ENCODE results near the gene STEAP4. TPM values are rescaled to one million over a fixed set of nuclear protein-coding genes. Genes with fewer than 3 reads are reported as not detected.

The STEAP4 gene
- not detected for total RNA-seq
- not detected for polyA plus RNA-seq

DNA sequence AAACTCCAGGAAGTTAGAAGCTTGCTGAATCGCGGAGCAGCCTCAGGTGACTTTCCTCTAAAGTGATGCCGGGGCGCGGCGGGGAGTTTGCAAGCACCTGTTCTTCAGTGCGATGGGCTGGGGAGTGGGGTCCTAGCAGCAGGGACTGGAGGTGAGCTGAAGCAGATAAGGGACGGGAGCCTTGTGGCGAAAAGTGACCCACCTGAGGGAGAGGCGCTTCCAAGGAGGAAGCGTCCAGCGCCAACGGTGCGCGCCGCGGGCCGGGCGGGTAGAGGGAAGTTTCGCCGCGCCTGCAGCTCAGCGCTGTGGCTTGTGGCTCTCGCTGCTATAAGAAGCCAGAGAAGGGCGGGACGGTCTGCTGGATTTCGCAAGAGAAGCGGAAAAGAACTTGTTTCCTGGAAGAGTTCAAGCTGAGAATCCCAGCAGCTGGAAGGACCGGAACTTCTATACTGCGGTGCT lies at the start of gene STEAP4:
STEAP4 (minus strand) TSS at position 305 of the 459 bp plus-strand sequence. CDS start 22,625 bp downstream, outside the sequence.
- ATAC-seq (ENCODE audit: low read depth in 2 of 2) (no peak), DNase-seq (peak in 1 of 3 donors; percentile 7)
- Histone ChIP-seq H3K9me3 (ENCODE audit: control insufficient read depth in 2 of 2, low read length in 2 of 2) (no peaks in the 10 kb centered on the region), H3K4me3 (ENCODE audit: low read depth, low read length) (no peak within 1 kb of the TSS), H3K27ac (ENCODE audit: insufficient read depth, low read length, poor library complexity, severe bottlenecking) (no peak within 1 kb of the TSS), H3K36me3 (ENCODE audit: control insufficient read depth, insufficient read depth, low read length) (no peaks in the 10 kb centered on the region), H3K27me3 (ENCODE audit: control insufficient read depth, insufficient read depth, low read length) (peaks cover 2% of the 10 kb centered on the region), H3K4me1 (ENCODE audit: control insufficient read depth, insufficient read depth, low read length, poor library complexity, severe bottlenecking) (no peaks in the 10 kb centered on the region)
- Mint-ChIP-seq H3K4me1 (peaks cover 0 to 4% (median 0%) of the 10 kb centered on the region in 4 donors), H3K27ac (no peak within 1 kb of the TSS), H3K27me3 (peaks cover 17% of the 10 kb centered on the region), H3K9me3 (peaks cover 0 to 3% (median 0%) of the 10 kb centered on the region in 7 donors), H3K36me3 (no peaks in the 10 kb centered on the region), H3K4me3 (no peak within 1 kb of the TSS)

DNA sequence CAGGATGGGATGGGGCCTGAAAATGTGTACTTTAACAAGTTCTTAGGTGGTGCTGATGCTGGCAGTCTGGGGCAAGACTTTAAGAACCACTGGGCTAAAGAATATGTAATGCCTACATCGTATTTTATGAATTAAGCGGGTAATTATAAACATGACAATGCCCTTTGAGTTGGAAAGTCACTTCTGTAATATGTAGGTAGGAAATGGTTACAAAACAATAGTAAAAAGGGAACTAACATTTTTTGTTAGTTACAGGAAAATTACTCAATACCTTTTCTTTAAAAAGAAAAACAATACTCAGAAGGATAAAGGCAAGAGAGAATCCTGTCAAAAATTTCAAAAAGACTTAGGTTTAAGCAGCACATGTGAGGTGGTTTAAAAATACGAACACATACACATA lies 48.3 kb upstream of the STEAP4 start:
- Mint-ChIP-seq H3K27me3 (peaks cover 4% of the 10 kb centered on the region), H3K4me1 (peaks cover 0 to 2% (median 0%) of the 10 kb centered on the region in 4 donors), H3K27ac (no peak overlapping the region), H3K4me3 (no peak overlapping the region), H3K36me3 (no peaks in the 10 kb centered on the region), H3K9me3 (no peaks in the 10 kb centered on the region)
- Histone ChIP-seq H3K4me1 (ENCODE audit: control insufficient read depth, insufficient read depth, low read length, poor library complexity, severe bottlenecking) (no peaks in the 10 kb centered on the region), H3K36me3 (ENCODE audit: control insufficient read depth, insufficient read depth, low read length) (no peaks in the 10 kb centered on the region), H3K27me3 (ENCODE audit: control insufficient read depth, insufficient read depth, low read length) (peaks cover 2% of the 10 kb centered on the region), H3K27ac (ENCODE audit: insufficient read depth, low read length, poor library complexity, severe bottlenecking) (no peak overlapping the region), H3K9me3 (ENCODE audit: control insufficient read depth in 2 of 2, low read length in 2 of 2) (no peaks in the 10 kb centered on the region), H3K4me3 (ENCODE audit: low read depth, low read length) (no peak overlapping the region)
- no peak for DNase-seq
- ATAC-seq (ENCODE audit: low read depth in 2 of 2), result no peak

DNA sequence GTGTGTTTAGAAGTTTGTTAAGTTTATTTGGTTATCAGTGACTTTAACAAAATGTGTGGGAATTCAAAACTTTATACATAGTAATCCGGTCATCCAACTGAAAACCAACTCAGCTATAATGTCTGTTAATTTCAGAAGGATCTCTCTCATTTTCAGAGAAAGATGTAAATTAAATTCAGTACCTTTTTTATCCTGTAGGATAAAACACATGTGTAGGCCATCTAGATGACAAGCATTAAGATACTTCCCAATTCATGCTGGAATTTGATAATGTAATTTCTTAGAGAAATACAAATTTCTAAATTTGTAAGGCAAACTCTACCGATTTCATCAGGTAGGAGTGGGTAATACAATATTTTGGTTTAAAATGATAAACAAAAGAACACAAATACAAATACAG lies 43.4 kb upstream of the STEAP4 start:
- ATAC-seq (ENCODE audit: low read depth in 2 of 2) (no peak), DNase-seq (no peak)
- no peak overlapping the region for H3K4me3 Mint-ChIP-seq
- no peaks in the 10 kb centered on the region for H3K36me3 Mint-ChIP-seq
- no peaks in the 10 kb centered on the region for H3K9me3 Mint-ChIP-seq
- H3K27me3 ChIP-seq (ENCODE audit: control insufficient read depth, insufficient read depth, low read length), result no peaks in the 10 kb centered on the region
- H3K36me3 ChIP-seq (ENCODE audit: control insufficient read depth, insufficient read depth, low read length), result no peaks in the 10 kb centered on the region
- no peak overlapping the region for H3K4me3 ChIP-seq (ENCODE audit: low read depth, low read length)
- no peaks in the 10 kb centered on the region for H3K4me1 Mint-ChIP-seq
- H3K9me3 ChIP-seq (ENCODE audit: control insufficient read depth in 2 of 2, low read length in 2 of 2), result no peaks in the 10 kb centered on the region
- H3K27ac ChIP-seq (ENCODE audit: insufficient read depth, low read length, poor library complexity, severe bottlenecking), result no peak overlapping the region
- H3K4me1 ChIP-seq (ENCODE audit: control insufficient read depth, insufficient read depth, low read length, poor library complexity, severe bottlenecking), result no peaks in the 10 kb centered on the region
- H3K27me3 Mint-ChIP-seq, result no peaks in the 10 kb centered on the region
- no peak overlapping the region for H3K27ac Mint-ChIP-seq

DNA sequence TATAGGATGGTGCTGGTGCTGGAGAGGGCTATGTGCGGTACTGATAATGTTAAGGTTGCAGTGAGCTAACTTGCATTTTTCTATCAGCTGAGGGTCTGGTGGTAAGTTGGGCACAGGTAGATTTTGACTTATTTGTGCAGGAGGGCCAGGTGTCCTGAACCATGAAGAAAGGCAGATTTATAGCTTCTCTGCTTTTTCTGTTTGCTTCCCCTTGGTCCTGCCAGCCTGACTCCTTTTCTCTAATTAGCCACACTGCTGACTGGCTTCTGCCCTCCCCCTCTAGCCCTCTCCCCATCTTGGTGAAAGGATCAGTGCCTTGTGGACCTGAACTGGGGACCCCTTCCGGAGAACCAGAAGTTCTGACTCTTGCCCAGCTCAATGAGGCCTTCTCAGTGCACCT lies 40.8 kb upstream of the STEAP4 start:
- H3K4me3 Mint-ChIP-seq, result no peak overlapping the region
- DNase-seq (no peak), ATAC-seq (ENCODE audit: low read depth in 2 of 2) (no peak)
- no peaks in the 10 kb centered on the region for H3K4me1 Mint-ChIP-seq
- no peaks in the 10 kb centered on the region for H3K27me3 Mint-ChIP-seq
- H3K36me3 ChIP-seq (ENCODE audit: control insufficient read depth, insufficient read depth, low read length), result no peaks in the 10 kb centered on the region
- H3K27ac Mint-ChIP-seq, result no peak overlapping the region
- H3K9me3 ChIP-seq (ENCODE audit: control insufficient read depth in 2 of 2, low read length in 2 of 2), result no peaks in the 10 kb centered on the region
- no peak overlapping the region for H3K27ac ChIP-seq (ENCODE audit: insufficient read depth, low read length, poor library complexity, severe bottlenecking)
- no peak overlapping the region for H3K4me3 ChIP-seq (ENCODE audit: low read depth, low read length)
- no peaks in the 10 kb centered on the region for H3K4me1 ChIP-seq (ENCODE audit: control insufficient read depth, insufficient read depth, low read length, poor library complexity, severe bottlenecking)
- H3K9me3 Mint-ChIP-seq, result no peaks in the 10 kb centered on the region
- H3K36me3 Mint-ChIP-seq, result no peaks in the 10 kb centered on the region
- no peaks in the 10 kb centered on the region for H3K27me3 ChIP-seq (ENCODE audit: control insufficient read depth, insufficient read depth, low read length)

DNA sequence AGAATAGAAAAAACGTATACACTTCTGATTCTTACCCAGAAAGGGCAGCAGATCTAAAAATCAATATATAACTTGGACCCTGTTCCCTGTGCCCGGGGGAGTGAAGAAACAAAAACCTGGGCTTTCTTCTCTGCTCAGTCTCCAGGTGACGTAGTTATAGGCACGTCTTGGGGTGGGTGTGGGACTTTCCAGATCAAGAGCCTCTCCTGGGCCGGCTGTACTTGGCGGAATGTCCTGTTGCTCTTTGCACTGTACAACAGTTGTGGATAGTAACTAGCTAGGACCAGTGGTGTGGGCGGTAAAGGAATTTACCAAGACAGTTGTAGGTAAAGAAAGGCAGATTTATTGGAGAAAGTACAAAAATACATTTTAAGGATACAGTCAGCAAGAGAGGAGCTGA lies 40.4 kb upstream of the STEAP4 start:
- H3K27ac Mint-ChIP-seq, result no peak overlapping the region
- H3K36me3 ChIP-seq (ENCODE audit: control insufficient read depth, insufficient read depth, low read length), result no peaks in the 10 kb centered on the region
- no peaks in the 10 kb centered on the region for H3K4me1 Mint-ChIP-seq
- H3K9me3 ChIP-seq (ENCODE audit: control insufficient read depth in 2 of 2, low read length in 2 of 2), result no peaks in the 10 kb centered on the region
- H3K9me3 Mint-ChIP-seq, result no peaks in the 10 kb centered on the region
- no peaks in the 10 kb centered on the region for H3K27me3 Mint-ChIP-seq
- H3K36me3 Mint-ChIP-seq, result no peaks in the 10 kb centered on the region
- no peak overlapping the region for H3K4me3 Mint-ChIP-seq
- no peaks in the 10 kb centered on the region for H3K27me3 ChIP-seq (ENCODE audit: control insufficient read depth, insufficient read depth, low read length)
- H3K27ac ChIP-seq (ENCODE audit: insufficient read depth, low read length, poor library complexity, severe bottlenecking), result no peak overlapping the region
- ATAC-seq (ENCODE audit: low read depth in 2 of 2) (no peak), DNase-seq (no peak)
- H3K4me1 ChIP-seq (ENCODE audit: control insufficient read depth, insufficient read depth, low read length, poor library complexity, severe bottlenecking), result no peaks in the 10 kb centered on the region
- H3K4me3 ChIP-seq (ENCODE audit: low read depth, low read length), result no peak overlapping the region

- Mint-ChIP-seq H3K4me3 (no peak overlapping the region), H3K27ac (no peak overlapping the region), H3K36me3 (no peaks in the 10 kb centered on the region), H3K27me3 (no peaks in the 10 kb centered on the region), H3K4me1 (no peaks in the 10 kb centered on the region), H3K9me3 (no peaks in the 10 kb centered on the region)
- DNase-seq (no peak), ATAC-seq (ENCODE audit: low read depth in 2 of 2) (no peak)
- Histone ChIP-seq H3K4me1 (ENCODE audit: control insufficient read depth, insufficient read depth, low read length, poor library complexity, severe bottlenecking) (no peaks in the 10 kb centered on the region), H3K9me3 (ENCODE audit: control insufficient read depth in 2 of 2, low read length in 2 of 2) (no peaks in the 10 kb centered on the region), H3K4me3 (ENCODE audit: low read depth, low read length) (no peak overlapping the region), H3K27me3 (ENCODE audit: control insufficient read depth, insufficient read depth, low read length) (no peaks in the 10 kb centered on the region), H3K36me3 (ENCODE audit: control insufficient read depth, insufficient read depth, low read length) (no peaks in the 10 kb centered on the region), H3K27ac (ENCODE audit: insufficient read depth, low read length, poor library complexity, severe bottlenecking) (no peak overlapping the region)
Observed at GRCh38 chr7:88346357-88346756, 39.7 kb upstream of the STEAP4 start.

DNA sequence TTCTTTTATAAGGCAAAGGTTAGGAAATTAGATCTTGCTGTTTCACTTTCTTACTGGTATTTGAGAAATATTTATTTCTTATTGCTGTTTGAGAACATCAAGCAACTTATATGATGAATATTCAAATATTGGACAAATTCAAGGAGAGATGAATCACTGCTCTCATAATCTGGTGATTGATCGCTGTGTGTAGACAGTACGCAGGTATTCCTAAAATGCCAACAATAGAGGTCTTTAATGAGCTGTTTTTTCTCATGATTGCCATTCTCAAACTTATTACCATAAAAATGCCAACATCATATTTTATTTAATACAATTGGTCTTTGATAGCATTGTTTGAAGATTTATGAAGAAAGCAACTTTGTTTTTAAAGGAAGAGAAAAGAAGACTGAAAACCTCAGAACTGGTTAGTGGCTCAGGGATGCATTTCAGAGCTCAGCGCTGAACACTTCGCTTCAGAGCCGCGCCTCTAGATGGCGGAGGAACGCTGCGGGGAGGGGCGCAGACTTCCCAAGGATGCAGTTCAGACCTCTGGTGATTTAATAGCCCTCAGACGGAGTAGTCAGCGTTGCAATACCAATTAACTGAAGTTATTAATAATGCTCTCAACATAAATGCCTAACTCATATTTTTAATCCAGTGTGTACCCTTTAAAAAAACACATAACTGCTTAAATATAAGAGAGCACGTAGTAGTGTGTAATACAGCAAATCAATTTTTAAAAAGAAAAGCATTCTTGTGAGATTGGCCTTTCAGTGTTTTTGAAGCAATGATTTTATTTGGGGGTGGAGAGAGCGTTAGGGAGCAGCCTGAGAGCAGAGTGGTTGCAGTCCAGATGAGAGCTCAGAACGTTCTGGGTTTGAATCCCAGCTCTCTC lies 38.5 kb upstream of the STEAP4 start:
- DNase-seq (peak in 1 of 3 donors; percentile 5), ATAC-seq (ENCODE audit: low read depth in 2 of 2) (no peak)
- H3K4me1 ChIP-seq (ENCODE audit: control insufficient read depth, insufficient read depth, low read length, poor library complexity, severe bottlenecking), result no peaks in the 10 kb centered on the region
- no peaks in the 10 kb centered on the region for H3K36me3 Mint-ChIP-seq
- H3K9me3 ChIP-seq (ENCODE audit: control insufficient read depth in 2 of 2, low read length in 2 of 2), result no peaks in the 10 kb centered on the region
- no peaks in the 10 kb centered on the region for H3K27me3 Mint-ChIP-seq
- no peak overlapping the region for H3K4me3 Mint-ChIP-seq
- H3K4me1 Mint-ChIP-seq, result no peaks in the 10 kb centered on the region
- no peaks in the 10 kb centered on the region for H3K36me3 ChIP-seq (ENCODE audit: control insufficient read depth, insufficient read depth, low read length)
- no peak overlapping the region for H3K27ac Mint-ChIP-seq
- no peak overlapping the region for H3K4me3 ChIP-seq (ENCODE audit: low read depth, low read length)
- H3K9me3 Mint-ChIP-seq, result no peaks in the 10 kb centered on the region
- H3K27ac ChIP-seq (ENCODE audit: insufficient read depth, low read length, poor library complexity, severe bottlenecking), result no peak overlapping the region
- no peaks in the 10 kb centered on the region for H3K27me3 ChIP-seq (ENCODE audit: control insufficient read depth, insufficient read depth, low read length)

DNA sequence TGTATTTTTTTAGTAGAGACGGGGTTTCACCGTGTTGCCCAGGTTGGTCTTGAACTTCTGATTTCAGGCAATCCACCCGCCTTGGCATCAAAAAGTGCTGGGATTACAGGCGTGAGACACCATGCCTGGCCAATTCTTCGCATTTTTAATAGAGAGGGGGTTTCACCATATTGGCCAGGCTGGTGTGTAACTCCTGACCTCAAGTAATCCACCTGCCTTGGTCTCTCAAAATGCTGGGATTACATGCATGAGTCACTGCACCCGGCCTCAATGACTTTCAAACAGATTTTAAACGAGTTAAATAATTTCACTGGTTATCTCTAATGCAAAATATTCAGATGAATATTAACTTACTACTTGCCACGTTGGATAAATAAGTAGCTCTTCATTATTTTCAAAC lies 37.6 kb upstream of the STEAP4 start:
- ATAC-seq (ENCODE audit: low read depth in 2 of 2) (no peak), DNase-seq (no peak)
- no peak overlapping the region for H3K27ac Mint-ChIP-seq
- H3K9me3 Mint-ChIP-seq, result no peaks in the 10 kb centered on the region
- Histone ChIP-seq H3K27me3 (ENCODE audit: control insufficient read depth, insufficient read depth, low read length) (no peaks in the 10 kb centered on the region), H3K4me1 (ENCODE audit: control insufficient read depth, insufficient read depth, low read length, poor library complexity, severe bottlenecking) (no peaks in the 10 kb centered on the region), H3K4me3 (ENCODE audit: low read depth, low read length) (no peak overlapping the region), H3K36me3 (ENCODE audit: control insufficient read depth, insufficient read depth, low read length) (no peaks in the 10 kb centered on the region), H3K27ac (ENCODE audit: insufficient read depth, low read length, poor library complexity, severe bottlenecking) (no peak overlapping the region), H3K9me3 (ENCODE audit: control insufficient read depth in 2 of 2, low read length in 2 of 2) (no peaks in the 10 kb centered on the region)
- H3K27me3 Mint-ChIP-seq, result no peaks in the 10 kb centered on the region
- H3K4me3 Mint-ChIP-seq, result no peak overlapping the region
- no peaks in the 10 kb centered on the region for H3K4me1 Mint-ChIP-seq
- H3K36me3 Mint-ChIP-seq, result no peaks in the 10 kb centered on the region

Measured in CD4-positive, CD25-positive, alpha-beta regulatory T cell (primary cell).